ENCODE measurements around the gene KRT76. TPM values are rescaled to one million over a fixed set of nuclear protein-coding genes. Genes with fewer than 3 reads are reported as not detected.

Gene KRT76
- total RNA-seq, 3 donors from 2014 or later, result not detected

DNA sequence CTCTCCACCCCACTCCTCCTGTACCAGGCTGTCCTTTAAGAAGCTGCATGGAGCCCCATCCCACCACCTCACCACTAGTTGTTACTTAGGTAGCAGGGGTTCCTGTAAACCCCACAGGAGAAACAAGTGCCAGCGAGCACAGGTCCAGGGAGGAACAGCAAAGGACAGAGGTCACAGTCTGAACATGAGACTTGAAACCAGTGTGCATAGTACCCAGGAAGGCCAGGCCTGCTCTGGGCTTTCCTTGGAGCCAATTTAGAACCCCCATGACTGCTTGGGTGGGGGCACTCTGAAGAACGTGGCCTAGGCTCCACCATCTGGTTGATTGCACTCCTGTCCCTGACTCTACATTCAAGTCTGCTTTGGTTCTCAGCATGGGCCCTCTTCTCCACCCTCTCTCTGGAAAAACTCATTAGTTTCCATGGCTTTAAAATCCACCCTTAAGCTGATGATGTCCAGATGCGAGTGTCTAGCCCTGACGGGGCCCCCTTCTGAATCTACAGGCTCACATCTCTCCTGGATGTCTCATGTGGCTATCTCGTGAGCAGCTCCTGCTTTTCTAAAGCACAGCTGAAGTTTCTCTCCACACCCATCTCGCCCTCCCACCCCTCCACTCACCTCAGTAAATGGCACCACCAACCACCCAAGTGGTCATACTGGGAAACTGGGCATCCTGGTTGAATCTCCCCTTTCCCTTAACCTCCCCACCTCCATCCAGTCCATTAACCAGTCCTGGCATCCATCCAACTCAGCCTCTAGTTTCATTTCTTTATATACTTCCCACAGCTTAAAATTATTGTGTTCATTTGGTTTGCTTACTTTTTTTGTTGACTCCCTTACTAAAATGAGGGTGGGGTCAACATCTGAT is 10.4 kb upstream of the KRT76 start:
- H3K36me3 Mint-ChIP-seq (ENCODE audit: insufficient read depth), result no peaks in the 10 kb centered on the region
- H3K27me3 Mint-ChIP-seq (ENCODE audit: low read depth), result peaks cover 36% of the 10 kb centered on the region
- H3K9me3 Mint-ChIP-seq, result peaks cover 3% of the 10 kb centered on the region
- no peak overlapping the region for H3K4me3 Mint-ChIP-seq
- no peak for DNase-seq
- no peak for ATAC-seq
- peaks cover 7% of the 10 kb centered on the region for H3K4me1 Mint-ChIP-seq (ENCODE audit: low read depth)

DNA sequence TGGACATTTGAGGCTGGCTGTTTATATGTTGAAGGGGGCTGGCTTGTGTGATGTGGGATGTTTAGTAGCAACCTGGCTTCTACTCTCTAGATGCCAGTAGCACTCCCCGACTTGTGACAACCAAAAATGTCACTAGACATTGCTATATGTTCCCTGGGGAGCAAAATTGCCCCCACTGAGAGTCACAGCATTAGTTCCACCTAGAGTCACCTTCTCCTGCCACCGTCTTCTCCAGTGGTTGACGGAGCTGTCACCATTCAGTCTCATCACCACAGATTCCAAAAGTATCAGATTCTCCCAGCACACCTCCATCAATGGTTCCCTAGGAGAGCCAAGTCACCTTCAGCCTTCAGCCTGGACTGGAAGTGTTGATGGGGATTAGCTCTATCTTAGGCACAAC is 7.8 kb upstream of the KRT76 start:
- Mint-ChIP-seq H3K9me3 (peaks cover 3% of the 10 kb centered on the region), H3K27me3 (ENCODE audit: low read depth) (peaks cover 24% of the 10 kb centered on the region), H3K4me3 (no peak overlapping the region), H3K36me3 (ENCODE audit: insufficient read depth) (no peaks in the 10 kb centered on the region), H3K4me1 (ENCODE audit: low read depth) (peaks cover 7% of the 10 kb centered on the region)
- DNase-seq (no peak), ATAC-seq (no peak)

DNA sequence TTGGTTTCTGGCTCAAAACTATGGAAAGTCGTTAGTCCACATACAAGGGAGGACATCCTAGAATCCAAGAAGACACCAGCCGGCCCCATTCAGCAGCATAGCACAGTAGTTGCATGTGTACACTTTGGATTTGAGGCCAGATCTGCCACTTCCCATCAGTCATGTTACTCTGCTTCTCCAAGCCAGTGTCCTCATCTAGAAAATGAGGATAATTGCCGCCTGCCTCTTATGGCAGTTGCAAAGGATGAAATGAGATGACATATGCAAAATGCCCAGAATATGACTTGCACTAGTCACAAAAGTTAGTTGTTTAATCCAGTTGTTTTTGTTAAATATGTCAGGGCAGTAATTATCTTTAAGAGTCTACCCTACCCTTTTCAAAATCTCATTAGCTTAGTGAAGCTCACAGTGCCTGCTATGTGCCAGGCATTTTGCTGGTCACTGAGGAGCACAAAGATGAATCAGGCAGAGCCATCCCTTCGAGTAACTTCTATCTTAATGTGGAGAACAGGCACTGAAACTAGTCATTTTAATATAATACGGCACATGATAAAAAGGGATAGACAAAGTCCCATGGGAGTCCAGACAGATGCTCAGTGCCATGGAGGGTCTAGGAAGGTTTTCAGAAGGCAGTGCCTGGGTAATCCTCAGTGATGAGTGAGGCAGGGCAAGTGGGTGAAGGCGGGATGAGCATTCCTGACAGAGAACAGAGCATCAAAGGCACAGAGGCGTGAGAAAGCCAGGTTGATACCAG is 6.6 kb upstream of the KRT76 start:
- Mint-ChIP-seq H3K4me3 (no peak overlapping the region), H3K36me3 (ENCODE audit: insufficient read depth) (no peaks in the 10 kb centered on the region), H3K27me3 (ENCODE audit: low read depth) (peaks cover 14% of the 10 kb centered on the region), H3K9me3 (peaks cover 3% of the 10 kb centered on the region), H3K4me1 (ENCODE audit: low read depth) (no peaks in the 10 kb centered on the region)
- no peak for ATAC-seq
- DNase-seq, result no peak

DNA sequence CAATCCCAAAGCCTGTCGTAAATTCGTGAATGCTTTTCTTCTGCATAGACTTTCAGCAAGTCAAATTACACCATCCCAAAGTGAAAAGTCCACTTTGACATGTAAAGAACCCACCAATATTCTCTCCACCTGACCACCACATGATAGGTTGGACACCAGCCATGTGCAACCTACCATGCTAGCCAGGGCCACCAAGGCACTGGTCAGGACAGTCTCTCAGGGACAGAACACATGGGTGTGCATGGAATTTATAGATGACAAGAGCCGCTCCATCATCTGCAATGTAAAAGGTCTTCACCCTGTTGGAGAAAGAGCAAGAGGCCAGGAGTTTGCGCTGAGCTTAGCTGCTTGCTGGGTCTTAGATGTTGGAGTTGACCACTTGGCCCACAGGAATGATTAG is 5.4 kb upstream of the KRT76 start:
- Mint-ChIP-seq H3K4me1 (ENCODE audit: low read depth) (no peaks in the 10 kb centered on the region), H3K27me3 (ENCODE audit: low read depth) (peaks cover 10% of the 10 kb centered on the region), H3K4me3 (no peak overlapping the region), H3K9me3 (peaks cover 3% of the 10 kb centered on the region), H3K36me3 (ENCODE audit: insufficient read depth) (no peaks in the 10 kb centered on the region)
- ATAC-seq (no peak), DNase-seq (no peak)

DNA sequence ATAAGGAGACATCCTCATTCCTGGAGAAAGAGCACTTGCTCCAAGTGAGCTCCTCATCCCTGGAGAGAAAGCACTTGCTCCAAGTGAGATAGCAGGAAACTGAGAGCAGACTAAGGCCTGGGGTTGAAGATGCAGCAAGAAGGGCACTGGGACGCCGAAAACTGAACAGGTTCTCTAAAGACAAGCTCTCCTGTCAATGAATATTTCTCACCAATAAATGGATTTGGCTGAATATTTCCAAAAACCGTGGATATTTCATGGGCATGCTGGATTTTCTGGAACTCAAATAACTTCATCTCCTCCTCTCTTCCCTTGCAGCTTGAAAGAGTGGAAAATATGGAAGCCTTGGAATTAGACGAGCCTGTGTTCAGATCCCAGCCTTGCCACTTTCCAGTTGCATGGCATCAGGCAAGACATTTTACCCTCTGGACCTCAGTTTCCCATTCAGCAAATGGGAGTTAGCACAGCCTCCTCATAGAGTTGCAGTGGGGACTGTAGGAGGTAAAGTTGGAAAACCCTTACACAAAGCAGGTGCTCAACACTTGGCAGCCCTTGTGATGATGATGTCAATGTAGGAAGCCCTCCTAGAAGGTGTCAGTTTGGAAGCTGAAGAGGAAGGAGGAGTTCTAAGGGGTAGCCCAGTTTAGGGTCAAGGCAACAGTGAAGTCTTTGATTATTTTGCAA is 4.4 kb upstream of the KRT76 start:
- no peak for DNase-seq
- Mint-ChIP-seq H3K36me3 (ENCODE audit: insufficient read depth) (no peaks in the 10 kb centered on the region), H3K4me3 (no peak overlapping the region), H3K27me3 (ENCODE audit: low read depth) (peaks cover 10% of the 10 kb centered on the region), H3K4me1 (ENCODE audit: low read depth) (no peaks in the 10 kb centered on the region), H3K9me3 (peaks cover 3% of the 10 kb centered on the region)
- no peak for ATAC-seq

DNA sequence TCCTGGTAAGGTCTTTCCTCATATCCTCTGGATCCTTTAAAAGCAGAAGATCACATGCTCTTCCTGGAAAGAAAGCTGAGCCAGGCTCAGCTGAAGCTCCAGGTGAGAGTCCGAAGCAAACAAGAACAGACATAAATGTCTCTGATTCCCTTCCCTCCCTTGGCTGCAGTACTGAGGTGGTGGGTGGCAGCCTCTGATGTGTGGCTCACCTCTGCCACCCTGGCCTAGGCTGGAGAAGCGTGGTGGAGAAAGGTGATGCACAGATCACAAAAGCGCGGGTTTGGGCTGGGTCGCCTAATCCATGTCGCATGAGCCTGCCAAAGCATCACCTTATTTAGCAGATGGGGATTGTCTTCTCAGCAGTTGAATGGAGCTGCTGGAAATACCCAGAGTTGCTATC is 2.8 kb upstream of the KRT76 start:
- Mint-ChIP-seq H3K4me1 (ENCODE audit: low read depth) (no peaks in the 10 kb centered on the region), H3K4me3 (no peak overlapping the region), H3K36me3 (ENCODE audit: insufficient read depth) (no peaks in the 10 kb centered on the region), H3K27me3 (ENCODE audit: low read depth) (peaks cover 5% of the 10 kb centered on the region), H3K9me3 (no peaks in the 10 kb centered on the region)
- ATAC-seq, result no peak
- DNase-seq, result no peak

DNA sequence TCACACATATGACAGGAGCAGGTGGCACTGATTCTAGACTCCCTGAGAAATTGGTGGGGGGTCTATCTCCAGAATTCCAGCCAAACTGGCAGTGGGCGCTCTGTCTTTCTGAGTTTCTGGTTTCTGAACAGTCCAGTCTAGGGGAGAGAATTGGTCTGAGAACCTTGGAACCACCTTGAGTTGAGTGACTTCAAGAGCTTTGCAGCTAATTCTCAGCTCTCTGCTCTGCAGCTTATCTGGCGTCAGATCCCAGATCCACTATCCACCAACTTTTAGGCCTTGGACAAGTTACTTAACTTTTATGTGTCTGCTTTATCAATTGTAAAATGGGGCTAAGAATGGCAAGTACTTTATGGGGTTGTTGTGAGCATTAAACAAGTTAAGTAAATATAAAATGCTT is 1.7 kb upstream of the KRT76 start:
- Mint-ChIP-seq H3K9me3 (no peaks in the 10 kb centered on the region), H3K4me1 (ENCODE audit: low read depth) (no peaks in the 10 kb centered on the region), H3K4me3 (no peak overlapping the region), H3K27me3 (ENCODE audit: low read depth) (peaks cover under 1% of the 10 kb centered on the region), H3K36me3 (ENCODE audit: insufficient read depth) (no peaks in the 10 kb centered on the region)
- no peak for DNase-seq
- ATAC-seq, result no peak

DNA sequence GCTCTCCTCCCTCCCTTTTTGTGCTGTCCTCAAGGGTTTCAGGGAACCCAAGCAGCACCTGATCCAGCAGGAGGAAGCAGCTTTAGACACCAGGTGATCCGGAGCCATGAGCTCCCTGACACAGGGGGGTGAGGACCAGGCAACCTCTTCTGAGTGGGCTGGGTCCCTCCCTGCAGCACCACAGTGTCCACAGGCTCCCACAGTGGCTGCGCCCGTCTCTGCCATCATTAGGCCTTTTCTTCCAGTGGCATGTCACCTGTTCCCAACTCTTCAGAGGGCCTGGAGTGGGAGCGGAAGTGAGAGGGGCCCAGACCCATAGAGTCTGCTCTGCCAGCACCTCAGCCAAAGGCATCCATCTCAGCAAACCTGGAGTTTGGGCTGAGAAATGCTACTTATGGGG is 421 bp upstream of the KRT76 start:
- no peaks in the 10 kb centered on the region for H3K9me3 Mint-ChIP-seq
- ATAC-seq, result no peak
- H3K4me3 Mint-ChIP-seq, result no peak overlapping the region
- no peaks in the 10 kb centered on the region for H3K4me1 Mint-ChIP-seq (ENCODE audit: low read depth)
- DNase-seq, result no peak
- H3K27me3 Mint-ChIP-seq (ENCODE audit: low read depth), result no peaks in the 10 kb centered on the region
- H3K36me3 Mint-ChIP-seq (ENCODE audit: insufficient read depth), result no peaks in the 10 kb centered on the region

DNA sequence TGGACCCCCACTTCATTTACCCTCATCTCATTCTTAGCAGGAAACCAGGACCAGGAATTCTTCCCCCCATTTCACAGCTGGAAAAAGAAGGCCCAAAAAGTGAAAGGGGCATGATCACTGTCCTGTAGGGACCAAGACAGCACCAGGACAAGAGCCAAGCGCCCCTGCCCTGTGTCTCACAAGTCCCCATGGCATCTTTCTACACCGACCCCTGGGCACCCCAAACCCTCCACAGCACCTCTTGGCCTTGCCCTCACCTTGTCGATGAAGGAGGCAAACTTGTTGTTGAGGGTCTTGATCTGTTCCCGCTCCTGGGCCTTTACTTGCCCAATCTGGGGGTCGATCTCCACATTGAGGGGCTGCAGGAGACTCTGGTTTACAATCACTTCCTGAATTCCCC is 710 bp downstream of the KRT76 start:
- Mint-ChIP-seq H3K27me3 (ENCODE audit: low read depth) (no peaks in the 10 kb centered on the region), H3K36me3 (ENCODE audit: insufficient read depth) (no peaks in the 10 kb centered on the region), H3K4me3 (no peak overlapping the region), H3K9me3 (no peaks in the 10 kb centered on the region), H3K4me1 (ENCODE audit: low read depth) (no peaks in the 10 kb centered on the region)
- no peak for ATAC-seq
- no peak for DNase-seq

DNA sequence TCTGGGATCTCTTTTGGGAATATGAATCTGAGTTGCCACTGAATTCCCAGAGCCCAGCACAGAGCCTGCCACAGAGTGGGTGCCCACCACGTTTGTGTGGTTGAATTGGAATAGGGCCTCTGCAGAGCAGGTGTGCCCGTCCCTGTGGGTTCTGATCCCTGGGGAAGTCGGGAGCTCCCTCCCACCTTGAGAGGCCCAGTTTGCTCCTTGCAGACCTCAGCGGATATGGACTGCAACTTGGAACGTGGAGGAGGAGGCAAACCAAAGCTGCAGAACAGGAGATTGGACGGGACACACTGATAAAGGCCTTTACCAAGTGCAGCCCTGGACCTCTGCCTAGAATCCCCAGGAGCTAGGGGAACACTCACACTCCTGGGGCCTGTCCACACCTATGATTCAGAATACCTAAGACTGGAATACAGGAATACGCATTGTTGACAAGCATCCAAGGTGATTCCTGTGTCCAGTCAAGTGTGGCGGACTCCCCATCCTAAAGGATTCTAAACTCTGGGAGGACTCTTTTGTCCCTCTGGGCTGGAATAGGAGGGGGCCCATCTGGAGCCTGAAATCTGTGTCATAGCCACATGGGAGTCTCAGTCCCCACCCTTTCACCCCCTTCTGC is 2.4 kb downstream of the KRT76 start:
- no peaks in the 10 kb centered on the region for H3K36me3 Mint-ChIP-seq (ENCODE audit: insufficient read depth)

DNA sequence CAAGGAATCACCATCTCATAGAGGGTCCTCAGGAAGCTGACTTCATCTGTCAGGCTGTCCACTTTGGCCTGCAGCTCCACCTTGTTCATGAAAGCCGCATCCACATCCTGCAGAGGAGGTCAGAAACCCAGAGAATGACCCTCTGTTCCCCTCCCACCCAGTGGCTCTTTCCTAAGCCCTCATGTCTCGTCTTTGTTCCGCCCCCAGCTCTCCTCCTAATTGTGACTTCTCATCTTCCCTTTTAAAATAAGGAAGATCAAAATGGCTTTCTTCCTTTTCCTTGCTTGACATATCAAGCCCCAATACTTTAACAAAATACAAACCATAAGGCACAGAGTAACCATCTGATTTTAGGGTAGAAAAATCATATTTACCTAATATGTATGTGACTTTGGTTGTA is 4.4 kb downstream of the KRT76 start:
- Mint-ChIP-seq H3K4me3 (no peak overlapping the region), H3K27me3 (ENCODE audit: low read depth) (peaks cover 3% of the 10 kb centered on the region), H3K9me3 (no peaks in the 10 kb centered on the region), H3K36me3 (ENCODE audit: insufficient read depth) (no peaks in the 10 kb centered on the region), H3K4me1 (ENCODE audit: low read depth) (no peaks in the 10 kb centered on the region)
- no peak for DNase-seq
- ATAC-seq, result no peak

More for the DNA sequence above, 2.4 kb downstream of the KRT76 start:
- Mint-ChIP-seq H3K9me3 (no peaks in the 10 kb centered on the region), H3K27me3 (ENCODE audit: low read depth) (no peaks in the 10 kb centered on the region), H3K4me3 (no peak overlapping the region), H3K4me1 (ENCODE audit: low read depth) (no peaks in the 10 kb centered on the region)
- DNase-seq (no peak), ATAC-seq (no peak)

DNA sequence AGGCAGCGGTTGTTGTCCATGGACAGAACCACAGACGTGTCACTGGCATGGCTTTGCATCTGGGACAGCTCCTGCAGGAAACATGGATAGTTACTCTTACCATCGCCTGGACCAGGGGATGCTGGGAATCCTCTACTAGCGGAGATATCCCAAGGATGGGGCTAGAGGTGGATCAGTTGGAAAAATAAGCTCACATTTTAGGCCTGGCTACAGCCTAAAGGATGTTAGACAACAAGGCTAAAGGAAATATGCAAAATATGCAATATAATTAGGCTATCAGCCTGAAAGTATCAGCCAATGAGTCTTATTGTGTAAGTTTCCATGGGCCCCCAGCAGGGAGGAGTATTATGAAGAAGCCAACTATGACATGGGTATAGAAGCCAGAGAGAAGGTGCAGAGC is 5.0 kb downstream of the KRT76 start:
- Mint-ChIP-seq H3K4me1 (ENCODE audit: low read depth) (no peaks in the 10 kb centered on the region), H3K4me3 (no peak overlapping the region), H3K9me3 (no peaks in the 10 kb centered on the region), H3K27me3 (ENCODE audit: low read depth) (peaks cover 5% of the 10 kb centered on the region), H3K36me3 (ENCODE audit: insufficient read depth) (no peaks in the 10 kb centered on the region)
- ATAC-seq (no peak), DNase-seq (no peak)

DNA sequence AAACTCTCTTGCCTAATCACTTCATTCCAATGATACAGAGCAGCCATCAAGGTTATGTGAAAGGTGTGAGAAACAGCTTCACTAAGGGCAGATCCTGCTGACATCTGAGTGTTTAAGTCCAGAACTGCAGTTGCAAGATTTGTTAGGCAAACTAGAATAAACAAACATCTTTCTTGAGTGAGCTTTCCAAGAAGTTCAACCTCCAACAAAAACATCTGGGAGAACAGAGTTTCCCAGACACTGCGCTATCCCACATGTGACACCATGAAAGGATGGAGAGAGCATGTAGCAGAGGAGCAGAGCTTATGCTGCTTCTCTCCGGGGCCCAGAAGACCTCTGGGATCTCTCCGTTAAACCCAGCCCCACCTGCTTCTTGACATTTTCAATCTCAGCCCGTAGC is 5.6 kb downstream of the KRT76 start:
- Mint-ChIP-seq H3K9me3 (no peaks in the 10 kb centered on the region), H3K27me3 (ENCODE audit: low read depth) (peaks cover 5% of the 10 kb centered on the region), H3K4me1 (ENCODE audit: low read depth) (no peaks in the 10 kb centered on the region), H3K4me3 (no peak overlapping the region), H3K36me3 (ENCODE audit: insufficient read depth) (no peaks in the 10 kb centered on the region)
- ATAC-seq, result no peak
- DNase-seq, result no peak

DNA sequence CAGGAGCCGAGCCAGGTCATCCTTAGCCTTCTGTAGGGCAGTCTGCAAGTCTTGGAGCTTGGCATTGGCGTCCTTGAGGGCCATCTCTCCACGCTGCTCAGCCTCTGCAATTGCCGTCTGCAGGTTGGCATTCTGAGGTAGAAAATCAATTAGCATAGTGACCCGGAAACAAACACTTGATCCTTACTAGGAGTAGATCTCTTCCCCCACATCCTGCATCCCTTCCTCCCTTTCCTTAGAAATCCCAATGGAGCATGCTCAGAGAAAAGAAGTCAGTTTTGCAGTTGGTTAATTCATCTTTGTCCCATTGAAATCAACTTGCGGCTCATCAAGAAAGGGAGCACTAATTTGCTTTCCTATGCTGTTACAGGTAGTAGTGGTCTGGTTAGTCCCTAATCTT is 6.1 kb downstream of the KRT76 start:
- DNase-seq, result no peak
- Mint-ChIP-seq H3K4me1 (ENCODE audit: low read depth) (no peaks in the 10 kb centered on the region), H3K27me3 (ENCODE audit: low read depth) (peaks cover 5% of the 10 kb centered on the region), H3K4me3 (no peak overlapping the region), H3K36me3 (ENCODE audit: insufficient read depth) (no peaks in the 10 kb centered on the region), H3K9me3 (no peaks in the 10 kb centered on the region)
- ATAC-seq, result no peak
